Measurements from ENCODE around the gene NPAS2. TPM values are rescaled to one million over a fixed set of nuclear protein-coding genes. Genes with fewer than 3 reads are reported as not detected.

The NPAS2 gene
- polyA plus RNA-seq, 1 donor (not counting 4 experiments of a cell fraction or from before 2014, with no cell fraction given) = 17.7 TPM

- H2AFZ ChIP-seq (ENCODE audit: control insufficient read depth, low read length) = no peak overlapping the region
- no peaks in the 10 kb centered on the region for H3K27me3 ChIP-seq (ENCODE audit: control insufficient read depth, extremely low read depth, insufficient read depth, low read length)
- H3K36me3 ChIP-seq (ENCODE audit: control insufficient read depth in 2 of 2, extremely low read depth in 1 of 2, insufficient read depth in 2 of 2, low read length in 2 of 2) = no peaks in the 10 kb centered on the region
- FAIRE-seq (peak; percentile 77), DNase-seq (ENCODE audit: low read depth, low spot score) (no peak)
- no peaks in the 10 kb centered on the region for H3K79me2 ChIP-seq (ENCODE audit: control insufficient read depth, insufficient read depth, low read length)
- TF ChIP-seq CTCF (optimal IDR thresholded peaks at IDR 0.05 in 1 of 3, IDR thresholded peaks at IDR 0.05 in 1 of 3, conservative IDR thresholded peaks at IDR 0.05 in 1 of 3; ENCODE audit: extremely low read depth in 1 of 3, insufficient read depth in 2 of 3, low read length in 3 of 3) (no peak), EZH2 (IDR thresholded peaks at IDR 0.05; ENCODE audit: low read length) (no peak)
- no peak overlapping the region for H3K9ac ChIP-seq (ENCODE audit: control insufficient read depth, extremely low read depth, insufficient read depth, low read length)
- no peak overlapping the region for H3K4me3 ChIP-seq (ENCODE audit: control insufficient read depth in 2 of 3, extremely low read depth in 1 of 3, insufficient read depth in 2 of 3, low read depth in 1 of 3, low read length in 3 of 3)
- H3K4me2 ChIP-seq (ENCODE audit: control insufficient read depth, extremely low read depth, insufficient read depth, low read depth, low read length) = peak overlapping the region; percentile 27
- H3K9me3 ChIP-seq (ENCODE audit: control insufficient read depth, low read depth, low read length) = no peaks in the 10 kb centered on the region
- dilution Hi-C loops (cut with MboI; ENCODE audit: extremely low pct_ligation_motif_present, low sequenced_read_pairs) = no loop called here
- peaks cover 13% of the 10 kb centered on the region for H3K4me1 ChIP-seq (ENCODE audit: control insufficient read depth, extremely low read depth, insufficient read depth, low read length)
- H4K20me1 ChIP-seq (ENCODE audit: control insufficient read depth, extremely low read depth, insufficient read depth, low read length) = no peaks in the 10 kb centered on the region
- H3K27ac ChIP-seq (ENCODE audit: control insufficient read depth, insufficient read depth, low read length) = no peak overlapping the region
- no peaks in the 10 kb centered on the region for H3K9me1 ChIP-seq (ENCODE audit: control insufficient read depth, extremely low read depth, insufficient read depth, low read length)
Observed at GRCh38 chr2:100806550-100806949, 13.4 kb upstream of the NPAS2 start.

- no peaks in the 10 kb centered on the region for H4K20me1 ChIP-seq (ENCODE audit: control insufficient read depth, extremely low read depth, insufficient read depth, low read length)
- no peak overlapping the region for H3K27ac ChIP-seq (ENCODE audit: control insufficient read depth, insufficient read depth, low read length)
- H3K4me3 ChIP-seq (ENCODE audit: control insufficient read depth in 2 of 3, extremely low read depth in 1 of 3, insufficient read depth in 2 of 3, low read depth in 1 of 3, low read length in 3 of 3) = no peak overlapping the region
- no peak for FAIRE-seq
- no peaks in the 10 kb centered on the region for H3K79me2 ChIP-seq (ENCODE audit: control insufficient read depth, insufficient read depth, low read length)
- no peak for DNase-seq (ENCODE audit: low read depth, low spot score)
- no peaks in the 10 kb centered on the region for H3K27me3 ChIP-seq (ENCODE audit: control insufficient read depth, extremely low read depth, insufficient read depth, low read length)
- H3K9me1 ChIP-seq (ENCODE audit: control insufficient read depth, extremely low read depth, insufficient read depth, low read length) = no peaks in the 10 kb centered on the region
- H3K9me3 ChIP-seq (ENCODE audit: control insufficient read depth, low read depth, low read length) = no peaks in the 10 kb centered on the region
- dilution Hi-C loops (cut with MboI; ENCODE audit: extremely low pct_ligation_motif_present, low sequenced_read_pairs) = no loop called here
- no peaks in the 10 kb centered on the region for H3K36me3 ChIP-seq (ENCODE audit: control insufficient read depth in 2 of 2, extremely low read depth in 1 of 2, insufficient read depth in 2 of 2, low read length in 2 of 2)
- no peak overlapping the region for H3K9ac ChIP-seq (ENCODE audit: control insufficient read depth, extremely low read depth, insufficient read depth, low read length)
- TF ChIP-seq CTCF (optimal IDR thresholded peaks at IDR 0.05 in 1 of 3, IDR thresholded peaks at IDR 0.05 in 1 of 3, conservative IDR thresholded peaks at IDR 0.05 in 1 of 3; ENCODE audit: extremely low read depth in 1 of 3, insufficient read depth in 2 of 3, low read length in 3 of 3) (no peak), EZH2 (IDR thresholded peaks at IDR 0.05; ENCODE audit: low read length) (no peak)
- H3K4me2 ChIP-seq (ENCODE audit: control insufficient read depth, extremely low read depth, insufficient read depth, low read depth, low read length) = no peak overlapping the region
- peaks cover 9% of the 10 kb centered on the region for H3K4me1 ChIP-seq (ENCODE audit: control insufficient read depth, extremely low read depth, insufficient read depth, low read length)
- H2AFZ ChIP-seq (ENCODE audit: control insufficient read depth, low read length) = no peak overlapping the region
Observed at GRCh38 chr2:100807707-100808106, 12.2 kb upstream of the NPAS2 start.

All from keratinocyte (primary cell).